GM12878 (cell line): Measurements from ENCODE around the gene ARFGAP3.

Experiments used
- EZH2 ChIP-seq: IDR thresholded peaks from 2 replicates; pipeline ENCODE4 v1.6.1; 2012; ENCODE audit warnings: low read depth, mild to moderate bottlenecking, control low read depth, inconsistent platforms, low read length, borderline replicate concordance; ENCODE audit not compliant: control insufficient read depth
- MAX ChIP-seq: IDR thresholded peaks from 2 replicates; pipeline ENCODE4 v1.6.1; 2012; ENCODE audit warnings: low read depth, low read length, improper control_type of control experiment
- MEF2A ChIP-seq: IDR thresholded peaks from 2 replicates; pipeline ENCODE4 v1.6.1; 2011; ENCODE audit warnings: low read depth, mild to moderate bottlenecking, low read length, moderate library complexity; ENCODE audit not compliant: insufficient read depth
- SMAD1 ChIP-seq: fragments of 450-650 bp; IDR thresholded peaks from 2 replicates; pipeline ENCODE4 v1.6.1; 2018; ENCODE audit warnings: mild to moderate bottlenecking, low read depth; ENCODE audit not compliant: partially characterized antibody

GRCh38 chr22:42805998-42806830, 50.9 kb downstream of the ARFGAP3 start:
- TF ChIP-seq EZH2 (no peak), MEF2A (no peak), SMAD1 (no peak), MAX (no peak)
